DMS 273 (cell line): Measurements from ENCODE around the gene LCE1E.
A peak's percentile ranks its signal among the peaks of the same experiment; 100 is the strongest.

Source experiments
- DNase-seq: peaks from one replicate; lab custom pipeline; 2025; ENCODE audit not compliant: unreplicated experiment; lab: John Stamatoyannopoulos, UW

The LCE1E gene

GRCh38 chr1:152777510-152778137 is 8.4 kb upstream of the LCE1E start:
- DNase-seq = peak; percentile 58

- DNase-seq = no peak
Observed at GRCh38 chr1:152783095-152783494, 3.0 kb upstream of the LCE1E start.

- no peak for DNase-seq
Observed at GRCh38 chr1:152795686-152796085, 9.6 kb downstream of the LCE1E start.

DNA sequence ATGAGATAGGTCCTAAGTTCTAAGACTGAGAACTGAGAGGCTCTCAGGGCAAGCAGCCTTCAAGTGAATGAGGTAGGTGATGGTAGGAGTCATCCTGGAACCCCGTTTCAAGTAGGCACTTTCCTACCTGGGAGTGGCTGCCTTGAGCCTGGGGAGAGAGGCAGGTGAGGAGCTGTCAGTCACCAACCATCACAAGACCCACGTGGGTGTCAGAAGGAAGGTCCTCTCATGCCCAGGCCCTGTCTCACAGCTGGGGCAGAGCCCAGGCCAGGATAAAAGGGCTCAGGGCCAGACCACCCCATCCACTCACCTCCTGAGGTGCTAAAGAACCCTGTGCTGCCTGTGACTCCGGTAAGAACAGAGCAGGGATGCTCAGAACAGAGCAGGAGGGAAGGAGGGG is 10.4 kb downstream of the LCE1E start, which contains the start of gene LCE1D:
Gene LCE1D, plus strand, starts transcription at position 301 of the 400 bp plus-strand sequence. CDS start 1,074 bp downstream, outside the sequence.
- no peak for DNase-seq

DNA sequence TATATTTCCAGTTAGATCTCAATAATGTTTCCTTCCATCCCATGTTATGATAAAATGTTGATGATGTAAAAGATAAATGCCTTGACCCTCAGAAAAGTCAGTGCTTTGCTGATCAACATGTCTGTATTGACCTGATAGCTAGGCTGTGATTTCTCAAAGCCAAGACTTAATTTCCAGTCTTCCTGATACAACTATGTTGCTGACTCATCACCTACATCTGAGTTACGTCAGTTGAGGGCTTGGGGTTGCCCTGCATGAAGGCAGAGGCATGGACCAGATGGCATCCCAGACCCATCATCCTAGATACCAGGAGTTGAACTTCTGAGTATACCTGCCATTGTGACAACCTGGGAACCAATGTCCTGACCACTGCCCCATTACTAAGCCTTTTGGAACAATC is 15.3 kb downstream of the LCE1E start:
- DNase-seq = no peak

- DNase-seq = no peak
Observed at GRCh38 chr1:152806576-152806975, 20.5 kb downstream of the LCE1E start, which contains the start of gene LCE1C. Gene LCE1C, minus strand, starts transcription at chr1:152806651. Its CDS starts 1,173 bp downstream, at chr1:152805478.

GRCh38 chr1:152811050-152811449 is 25.0 kb downstream of the LCE1E start:
- DNase-seq = no peak

GRCh38 chr1:152811671-152812070 is 25.6 kb downstream of the LCE1E start, which contains the start of gene LCE1B:
Gene LCE1B, plus strand, starts transcription at chr1:152811971. Its CDS starts 476 bp downstream, at chr1:152812447.
- DNase-seq = no peak

DNA sequence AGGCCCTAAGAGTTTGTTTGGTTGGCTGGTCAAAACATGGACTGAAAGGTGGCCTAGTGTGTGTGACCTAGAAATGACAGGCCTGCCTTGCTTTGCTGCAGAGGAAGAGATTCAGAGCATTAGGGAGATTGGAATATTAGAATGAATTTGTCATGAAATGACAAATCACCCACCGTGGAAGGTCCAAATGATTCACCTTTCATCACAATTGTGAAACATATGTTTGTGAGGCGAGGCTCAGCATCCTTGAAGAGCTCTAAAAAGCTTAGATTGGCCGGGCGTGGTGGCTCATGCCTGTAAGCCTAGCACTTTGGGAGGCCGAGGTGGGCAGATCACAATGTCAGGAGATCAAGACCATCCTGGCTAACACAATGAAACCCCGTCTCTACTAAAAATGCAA is 31.3 kb downstream of the LCE1E start:
- no peak for DNase-seq

GRCh38 chr1:152823294-152823693 is 37.2 kb downstream of the LCE1E start:
- DNase-seq = no peak

DNA sequence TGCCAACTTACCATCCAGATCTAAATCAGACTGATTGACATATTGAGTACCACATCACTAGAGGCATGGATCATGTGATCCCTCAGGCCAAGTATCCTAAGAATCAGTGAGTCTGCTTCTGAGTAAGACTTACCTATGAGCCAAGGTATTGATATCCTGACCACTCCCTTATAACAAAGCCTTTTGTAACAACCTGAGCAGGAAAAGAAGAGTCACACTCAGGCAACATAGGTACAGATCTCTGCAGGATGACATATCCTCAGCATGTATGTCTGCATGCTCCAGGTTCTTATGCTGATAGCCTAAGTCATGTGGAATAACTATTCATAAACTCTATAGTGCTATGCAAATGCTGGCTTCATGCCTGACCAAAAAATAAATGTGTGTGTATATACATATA is 38.9 kb downstream of the LCE1E start:
- DNase-seq = no peak

DNA sequence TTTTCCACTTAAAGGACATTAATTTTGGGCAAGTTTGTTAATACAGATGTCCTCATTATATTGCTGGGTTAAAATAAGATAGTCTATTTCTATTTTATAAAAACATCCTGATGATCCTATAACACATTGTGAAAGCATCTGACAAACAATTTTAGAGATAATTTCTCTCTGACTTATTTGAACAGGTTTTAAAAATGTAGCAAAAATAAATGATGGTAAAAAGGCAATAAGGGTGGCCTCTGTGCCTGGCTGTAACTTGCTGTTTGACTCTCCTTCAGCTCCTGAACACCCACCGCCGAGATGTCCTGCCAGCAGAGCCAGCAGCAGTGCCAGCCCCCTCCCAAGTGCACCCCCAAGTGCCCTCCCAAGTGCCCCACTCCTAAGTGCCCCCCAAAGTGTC is 41.1 kb downstream of the LCE1E start, which contains the start of gene LCE1A:
Gene LCE1A, plus strand, starts transcription at position 301 of the 400 bp plus-strand sequence. Its CDS starts 0 bp downstream, at position 301.
- no peak for DNase-seq

- DNase-seq = no peak
Observed at GRCh38 chr1:152836870-152837269, 50.8 kb downstream of the LCE1E start.
